IPS-18a (cell line): ENCODE measurements around the gene ADAMTS17.

Experiments
- H3K27ac ChIP-seq: one replicate; pipeline ENCODE4 v1.5.1; 2013; ENCODE audit warnings: low read length
- H3K27me3 ChIP-seq: one replicate; pipeline ENCODE4 v1.6.1; 2013; ENCODE audit warnings: mild to moderate bottlenecking, low read length; ENCODE audit not compliant: control insufficient read depth, insufficient read depth
- H3K36me3 ChIP-seq: one replicate; pipeline ENCODE4 v1.6.1; 2013; ENCODE audit warnings: low read depth, low read length; ENCODE audit not compliant: control insufficient read depth
- H3K4me1 ChIP-seq: one replicate; pipeline ENCODE4 v1.6.1; 2013; ENCODE audit warnings: low read depth, low read length; ENCODE audit not compliant: control insufficient read depth
- H3K4me3 ChIP-seq: one replicate; pipeline ENCODE4 v1.5.1; 2013; ENCODE audit warnings: low read length
- H3K9ac ChIP-seq: one replicate; pipeline ENCODE4 v1.6.1; 2013; ENCODE audit warnings: mild to moderate bottlenecking, low read length, moderate library complexity
- H3K9me3 ChIP-seq: one replicate; pipeline ENCODE4 v1.6.1; 2013; ENCODE audit warnings: low read depth, low read length; ENCODE audit not compliant: control insufficient read depth

Gene ADAMTS17

GRCh38 chr15:100253640-100254039 lies 88.1 kb downstream of the ADAMTS17 start:
- no peak overlapping the region for H3K4me3 ChIP-seq
- H3K9me3 ChIP-seq: no peaks in the 10 kb centered on the region
- H3K27ac ChIP-seq: no peak overlapping the region
- H3K9ac ChIP-seq: no peak overlapping the region
- no peaks in the 10 kb centered on the region for H3K36me3 ChIP-seq
- H3K27me3 ChIP-seq: no peaks in the 10 kb centered on the region
- no peaks in the 10 kb centered on the region for H3K4me1 ChIP-seq

DNA sequence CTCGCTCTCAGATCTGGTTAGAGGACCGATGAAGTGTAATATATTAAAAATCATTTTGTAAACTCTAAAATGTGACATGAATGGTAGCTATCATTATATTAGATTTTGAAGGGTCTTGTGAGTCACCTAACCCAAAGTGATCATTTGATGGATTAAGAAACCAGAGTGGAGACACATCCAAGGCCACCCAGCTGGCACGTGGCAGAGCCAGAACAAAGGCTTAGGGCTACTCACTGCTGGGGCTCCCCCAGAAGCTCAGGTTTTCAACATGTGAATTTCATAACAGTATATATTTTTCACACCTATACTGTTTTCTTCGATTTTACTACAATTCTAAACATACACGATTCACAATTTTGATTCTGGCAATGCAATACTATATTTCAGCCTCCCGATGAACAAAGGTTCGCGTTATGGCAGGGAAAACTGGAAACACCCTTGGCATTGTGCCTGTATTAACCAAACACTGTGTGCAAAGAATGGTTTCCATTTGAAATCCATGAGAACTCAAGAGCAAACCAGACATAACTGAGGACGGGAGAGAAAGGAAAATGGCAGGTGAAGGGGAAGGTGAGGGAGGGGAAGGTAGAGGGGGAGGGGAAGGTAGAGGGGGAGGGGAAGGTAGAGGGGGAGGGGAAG lies 88.9 kb downstream of the ADAMTS17 start:
- Histone ChIP-seq H3K4me3 (no peak overlapping the region), H3K9me3 (no peaks in the 10 kb centered on the region), H3K27me3 (no peaks in the 10 kb centered on the region), H3K27ac (no peak overlapping the region), H3K36me3 (no peaks in the 10 kb centered on the region), H3K9ac (no peak overlapping the region), H3K4me1 (no peaks in the 10 kb centered on the region)

- Histone ChIP-seq H3K4me1 (no peaks in the 10 kb centered on the region), H3K27ac (no peak overlapping the region), H3K9ac (no peak overlapping the region), H3K4me3 (no peak overlapping the region), H3K9me3 (no peaks in the 10 kb centered on the region), H3K36me3 (no peaks in the 10 kb centered on the region), H3K27me3 (no peaks in the 10 kb centered on the region)
Measured at GRCh38 chr15:100252359-100252758, 89.4 kb downstream of the ADAMTS17 start.

DNA sequence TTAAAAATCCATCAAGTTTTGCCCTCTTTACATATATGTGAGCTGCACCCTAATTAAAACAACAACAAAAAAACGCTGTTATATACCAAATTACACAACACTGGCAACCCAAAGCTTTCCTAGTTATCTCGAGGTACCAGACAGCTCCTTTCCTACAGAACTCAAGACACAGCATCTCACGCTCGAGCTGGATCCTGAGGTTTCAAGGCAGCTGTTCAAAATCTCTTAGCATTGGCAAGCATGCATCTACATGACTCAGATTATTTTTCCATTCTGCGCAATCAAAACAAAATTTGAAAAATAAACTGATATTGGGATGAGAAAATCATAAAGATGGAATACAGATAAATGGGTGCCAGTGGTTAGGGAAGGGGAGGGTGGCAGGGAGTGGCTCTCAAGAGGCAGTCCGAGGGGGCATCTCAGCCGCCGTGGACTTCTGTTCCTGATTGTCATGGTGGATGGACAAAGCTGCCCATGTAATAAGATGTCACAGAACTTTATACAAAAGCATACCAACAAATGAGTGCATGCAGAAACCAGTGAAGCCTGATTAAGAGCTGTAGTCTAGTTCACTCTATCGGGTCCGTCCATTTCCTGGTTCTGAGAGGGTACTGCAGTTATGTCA lies 91.5 kb downstream of the ADAMTS17 start:
- Histone ChIP-seq H3K36me3 (no peaks in the 10 kb centered on the region), H3K27me3 (no peaks in the 10 kb centered on the region), H3K4me1 (peaks cover 4% of the 10 kb centered on the region), H3K4me3 (no peak overlapping the region), H3K9ac (no peak overlapping the region), H3K27ac (no peak overlapping the region), H3K9me3 (no peaks in the 10 kb centered on the region)

DNA sequence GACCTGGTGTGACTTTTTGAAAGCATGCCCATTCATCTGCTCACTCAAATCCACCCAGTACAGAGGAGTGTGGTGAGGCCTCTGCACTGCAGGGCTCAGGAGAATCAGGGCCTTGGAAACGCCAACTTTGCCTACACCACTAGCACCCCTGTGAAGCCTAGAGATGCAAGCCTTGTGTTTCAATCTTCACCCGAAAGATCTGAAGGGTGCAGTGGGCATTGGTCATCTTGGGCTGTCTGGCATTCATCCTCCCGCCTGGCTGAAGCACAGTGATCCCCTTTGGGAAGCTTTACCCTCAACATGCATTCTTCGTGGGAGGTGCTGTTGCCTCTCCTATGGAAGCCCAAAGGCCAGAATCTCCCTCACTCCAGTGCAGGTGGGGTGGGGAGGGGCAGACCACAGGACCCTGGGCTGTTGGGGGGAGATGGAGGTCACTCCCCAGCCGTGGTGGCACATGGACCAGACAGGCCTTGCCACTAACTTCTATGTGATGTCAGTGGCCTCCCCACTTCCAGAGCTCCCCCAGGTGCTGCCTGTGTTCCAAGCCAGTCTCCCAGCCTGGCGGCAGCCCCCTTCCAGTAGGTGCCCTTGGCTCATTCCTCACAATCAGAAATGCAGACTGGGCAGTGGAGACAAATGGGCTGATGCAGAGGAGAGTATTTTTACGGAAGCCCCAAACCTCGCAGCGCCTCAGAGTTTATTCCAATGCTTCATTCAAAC lies 92.5 kb downstream of the ADAMTS17 start:
- no peak overlapping the region for H3K27ac ChIP-seq
- H3K4me1 ChIP-seq: peaks cover 9% of the 10 kb centered on the region
- no peak overlapping the region for H3K9ac ChIP-seq
- H3K27me3 ChIP-seq: no peaks in the 10 kb centered on the region
- H3K9me3 ChIP-seq: no peaks in the 10 kb centered on the region
- H3K36me3 ChIP-seq: no peaks in the 10 kb centered on the region
- H3K4me3 ChIP-seq: no peak overlapping the region

DNA sequence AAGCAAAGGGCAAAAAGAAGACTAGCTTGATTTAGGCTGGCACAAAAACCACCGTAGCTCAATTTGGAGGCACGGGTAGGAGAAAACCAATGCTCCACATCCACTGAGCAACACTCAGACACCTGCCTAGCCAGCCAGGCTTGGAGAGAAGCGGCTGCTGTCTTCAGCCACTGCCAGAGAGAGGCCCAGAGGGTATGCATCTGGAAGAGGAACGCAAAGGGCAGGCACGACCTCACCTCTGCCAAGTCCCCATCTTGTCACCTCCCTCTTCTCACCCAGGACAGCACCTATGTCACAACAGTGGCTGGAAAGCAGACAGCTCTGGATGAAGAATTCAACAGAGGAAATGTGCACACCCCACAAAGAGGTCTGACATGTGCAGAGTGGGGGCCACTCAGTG lies 93.5 kb downstream of the ADAMTS17 start:
- Histone ChIP-seq H3K4me1 (peaks cover 9% of the 10 kb centered on the region), H3K9me3 (no peaks in the 10 kb centered on the region), H3K36me3 (no peaks in the 10 kb centered on the region), H3K27me3 (no peaks in the 10 kb centered on the region), H3K4me3 (no peak overlapping the region), H3K27ac (no peak overlapping the region), H3K9ac (no peak overlapping the region)

GRCh38 chr15:100247228-100248225 lies 94.2 kb downstream of the ADAMTS17 start:
- Histone ChIP-seq H3K36me3 (no peaks in the 10 kb centered on the region), H3K4me1 (peaks cover 9% of the 10 kb centered on the region), H3K27ac (no peak overlapping the region), H3K9me3 (no peaks in the 10 kb centered on the region), H3K9ac (no peak overlapping the region), H3K4me3 (no peak overlapping the region), H3K27me3 (no peaks in the 10 kb centered on the region)

DNA sequence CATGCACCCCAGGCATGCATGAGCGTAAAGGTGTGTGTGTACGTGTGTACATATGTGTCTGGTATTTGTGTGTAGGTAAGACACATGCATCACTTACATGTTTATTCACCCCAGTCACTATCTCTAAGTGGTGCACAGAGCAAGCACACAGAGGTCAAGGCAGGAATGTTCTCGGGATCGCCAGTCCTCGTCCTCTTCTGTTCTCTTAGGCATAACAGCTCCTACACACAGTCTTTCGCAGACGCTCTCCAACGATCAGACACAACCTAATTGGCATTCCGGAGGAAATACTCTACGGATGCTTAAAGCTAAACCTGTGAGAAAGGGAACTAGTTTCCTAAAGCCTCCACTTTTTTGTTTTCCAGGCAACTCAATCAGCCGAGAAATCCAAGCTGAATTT lies 95.9 kb downstream of the ADAMTS17 start:
- H3K4me1 ChIP-seq: peaks cover 9% of the 10 kb centered on the region
- no peaks in the 10 kb centered on the region for H3K36me3 ChIP-seq
- H3K9ac ChIP-seq: no peak overlapping the region
- H3K27me3 ChIP-seq: no peaks in the 10 kb centered on the region
- no peak overlapping the region for H3K27ac ChIP-seq
- H3K9me3 ChIP-seq: no peaks in the 10 kb centered on the region
- H3K4me3 ChIP-seq: no peak overlapping the region

DNA sequence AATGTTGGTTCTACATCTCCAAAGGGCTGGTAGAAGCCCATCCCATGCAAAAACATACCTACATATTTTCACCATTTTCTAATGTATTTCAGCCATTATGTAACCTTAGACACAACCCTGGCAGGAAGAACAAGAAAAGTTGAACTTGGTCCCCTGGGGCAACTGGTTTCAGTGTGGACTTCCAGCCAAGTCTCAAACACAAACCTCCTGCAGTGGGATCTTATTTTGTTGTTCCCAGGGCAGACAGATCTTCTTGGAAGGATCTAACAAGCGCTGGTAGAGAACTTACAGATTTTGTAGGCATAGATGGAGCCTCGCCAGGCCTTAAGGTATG lies 96.3 kb downstream of the ADAMTS17 start:
- no peaks in the 10 kb centered on the region for H3K27me3 ChIP-seq
- H3K27ac ChIP-seq: no peak overlapping the region
- H3K4me1 ChIP-seq: peaks cover 9% of the 10 kb centered on the region
- H3K9ac ChIP-seq: no peak overlapping the region
- no peaks in the 10 kb centered on the region for H3K9me3 ChIP-seq
- no peaks in the 10 kb centered on the region for H3K36me3 ChIP-seq
- H3K4me3 ChIP-seq: no peak overlapping the region

DNA sequence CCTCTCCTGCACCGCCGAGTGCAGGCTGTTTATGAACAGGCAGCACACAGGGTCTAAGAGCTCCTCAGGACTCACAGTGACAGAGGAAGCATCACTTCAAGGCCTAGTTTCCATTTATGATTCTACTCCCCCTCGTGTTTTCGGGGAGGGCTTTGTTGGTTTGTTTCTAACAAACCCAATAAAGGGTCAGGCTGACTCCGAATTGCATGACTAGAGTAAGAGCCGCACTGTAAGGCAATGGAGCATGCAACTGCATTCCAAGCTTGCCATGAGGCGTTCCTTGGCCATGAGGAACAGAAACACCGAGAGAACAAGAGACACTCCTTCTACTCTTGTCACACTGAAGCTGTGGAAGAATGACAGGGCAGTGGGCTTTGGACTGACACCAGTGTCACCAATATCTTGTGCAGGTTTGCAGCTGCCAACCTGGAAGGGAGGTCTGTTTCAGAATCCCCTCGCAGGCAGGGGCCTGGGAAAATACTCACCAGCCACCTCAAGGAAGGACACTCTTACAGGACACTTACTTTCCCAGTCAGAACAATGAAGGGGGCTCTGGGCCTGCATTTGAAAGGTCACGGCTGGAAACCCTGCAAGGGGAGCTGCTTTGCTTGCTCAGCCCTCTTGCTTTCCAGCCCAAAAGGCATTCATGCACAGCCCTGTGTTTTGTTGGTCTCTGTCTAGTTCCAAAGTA lies 96.8 kb downstream of the ADAMTS17 start:
- H3K4me1 ChIP-seq: peaks cover 9% of the 10 kb centered on the region
- H3K9ac ChIP-seq: no peak overlapping the region
- H3K9me3 ChIP-seq: no peaks in the 10 kb centered on the region
- no peaks in the 10 kb centered on the region for H3K27me3 ChIP-seq
- H3K36me3 ChIP-seq: no peaks in the 10 kb centered on the region
- H3K4me3 ChIP-seq: no peak overlapping the region
- no peak overlapping the region for H3K27ac ChIP-seq

DNA sequence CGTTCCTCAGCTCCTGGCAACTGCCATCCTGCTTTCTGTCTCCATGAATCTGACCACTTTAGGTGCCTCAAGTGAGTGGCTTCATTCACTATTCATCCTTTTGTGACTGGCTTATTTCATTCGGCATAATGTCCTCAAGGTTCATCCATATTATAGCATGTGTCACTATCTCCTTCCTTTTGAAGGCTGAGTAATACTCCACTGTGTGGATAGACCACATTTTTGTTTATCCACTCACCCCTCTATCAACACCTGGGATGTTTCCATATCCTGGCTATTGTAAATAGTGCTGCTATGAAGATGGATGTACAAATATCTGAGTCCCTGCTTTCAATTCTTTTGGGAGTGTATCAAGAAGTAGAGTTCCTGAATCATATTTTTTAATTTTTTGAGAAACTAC lies 98.8 kb downstream of the ADAMTS17 start:
- Histone ChIP-seq H3K27me3 (no peaks in the 10 kb centered on the region), H3K9me3 (no peaks in the 10 kb centered on the region)

More for the DNA sequence above, 98.8 kb downstream of the ADAMTS17 start:
- Histone ChIP-seq H3K36me3 (no peaks in the 10 kb centered on the region), H3K9ac (no peak overlapping the region), H3K4me3 (no peak overlapping the region), H3K27ac (no peak overlapping the region), H3K4me1 (peaks cover 9% of the 10 kb centered on the region)
